SU-DHL-6 (cell line): ENCODE measurements around the gene ACOT2.

Experiments used
- EZH2phosphoT487 ChIP-seq: fragments of 200-600 bp; sonication (generic), shearing (Covaris generic); conservative IDR thresholded peaks from 2 replicates; pipeline ENCODE4 v1.6.1; 2018; ENCODE audit warnings: mild to moderate bottlenecking, antibody characterized with exemption, low read length, moderate library complexity, mixed read lengths
- TF ChIP-seq, protein P1 (sequence below): fragments of 200-600 bp; sonication (generic); IDR thresholded peaks from one replicate; pipeline ENCODE4 v1.5.1; 2017; ENCODE audit warnings: antibody characterized with exemption, mild to moderate bottlenecking, low read length, moderate library complexity; ENCODE audit not compliant: insufficient read depth, poor library complexity, severe bottlenecking

DNA sequence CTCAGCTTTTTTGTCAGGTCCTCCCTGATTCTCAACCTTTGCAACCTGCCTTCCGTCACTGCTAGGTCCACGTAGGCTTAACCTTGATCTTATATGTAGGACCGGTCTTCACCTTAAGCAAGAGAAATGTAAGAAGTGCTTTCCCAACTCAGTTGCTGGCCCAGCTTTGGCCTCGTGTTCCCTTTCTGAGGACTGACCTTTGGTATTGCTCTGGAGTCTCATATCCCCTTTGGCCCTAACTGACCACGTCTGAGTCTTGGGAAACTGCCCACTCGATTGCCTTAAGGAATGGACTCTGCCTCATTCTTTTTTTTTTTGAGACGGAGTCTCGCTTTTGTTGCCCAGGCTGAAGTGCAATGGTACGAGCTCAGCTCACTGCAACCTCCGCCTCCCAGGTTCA lies 51.3 kb downstream of the ACOT2 start:
- TF ChIP-seq, protein P1, sequence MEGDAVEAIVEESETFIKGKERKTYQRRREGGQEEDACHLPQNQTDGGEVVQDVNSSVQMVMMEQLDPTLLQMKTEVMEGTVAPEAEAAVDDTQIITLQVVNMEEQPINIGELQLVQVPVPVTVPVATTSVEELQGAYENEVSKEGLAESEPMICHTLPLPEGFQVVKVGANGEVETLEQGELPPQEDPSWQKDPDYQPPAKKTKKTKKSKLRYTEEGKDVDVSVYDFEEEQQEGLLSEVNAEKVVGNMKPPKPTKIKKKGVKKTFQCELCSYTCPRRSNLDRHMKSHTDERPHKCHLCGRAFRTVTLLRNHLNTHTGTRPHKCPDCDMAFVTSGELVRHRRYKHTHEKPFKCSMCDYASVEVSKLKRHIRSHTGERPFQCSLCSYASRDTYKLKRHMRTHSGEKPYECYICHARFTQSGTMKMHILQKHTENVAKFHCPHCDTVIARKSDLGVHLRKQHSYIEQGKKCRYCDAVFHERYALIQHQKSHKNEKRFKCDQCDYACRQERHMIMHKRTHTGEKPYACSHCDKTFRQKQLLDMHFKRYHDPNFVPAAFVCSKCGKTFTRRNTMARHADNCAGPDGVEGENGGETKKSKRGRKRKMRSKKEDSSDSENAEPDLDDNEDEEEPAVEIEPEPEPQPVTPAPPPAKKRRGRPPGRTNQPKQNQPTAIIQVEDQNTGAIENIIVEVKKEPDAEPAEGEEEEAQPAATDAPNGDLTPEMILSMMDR, result no peak
- no peak for TF ChIP-seq EZH2phosphoT487
